NOMO-1 treated with DMSO at 0.1 percent for 48 hours (cell line): ENCODE measurements around the gene ABHD17B.
"Not testable (repeated sequence)": the region's sequence is repeated elsewhere in the genome, so short reads cannot be mapped to it uniquely, and the experiment has no call there.

Experiments
- DNase-seq: peaks from one replicate; lab custom pipeline; 2025; ENCODE audit not compliant: unreplicated experiment; lab: John Stamatoyannopoulos, UW

Gene ABHD17B

DNA sequence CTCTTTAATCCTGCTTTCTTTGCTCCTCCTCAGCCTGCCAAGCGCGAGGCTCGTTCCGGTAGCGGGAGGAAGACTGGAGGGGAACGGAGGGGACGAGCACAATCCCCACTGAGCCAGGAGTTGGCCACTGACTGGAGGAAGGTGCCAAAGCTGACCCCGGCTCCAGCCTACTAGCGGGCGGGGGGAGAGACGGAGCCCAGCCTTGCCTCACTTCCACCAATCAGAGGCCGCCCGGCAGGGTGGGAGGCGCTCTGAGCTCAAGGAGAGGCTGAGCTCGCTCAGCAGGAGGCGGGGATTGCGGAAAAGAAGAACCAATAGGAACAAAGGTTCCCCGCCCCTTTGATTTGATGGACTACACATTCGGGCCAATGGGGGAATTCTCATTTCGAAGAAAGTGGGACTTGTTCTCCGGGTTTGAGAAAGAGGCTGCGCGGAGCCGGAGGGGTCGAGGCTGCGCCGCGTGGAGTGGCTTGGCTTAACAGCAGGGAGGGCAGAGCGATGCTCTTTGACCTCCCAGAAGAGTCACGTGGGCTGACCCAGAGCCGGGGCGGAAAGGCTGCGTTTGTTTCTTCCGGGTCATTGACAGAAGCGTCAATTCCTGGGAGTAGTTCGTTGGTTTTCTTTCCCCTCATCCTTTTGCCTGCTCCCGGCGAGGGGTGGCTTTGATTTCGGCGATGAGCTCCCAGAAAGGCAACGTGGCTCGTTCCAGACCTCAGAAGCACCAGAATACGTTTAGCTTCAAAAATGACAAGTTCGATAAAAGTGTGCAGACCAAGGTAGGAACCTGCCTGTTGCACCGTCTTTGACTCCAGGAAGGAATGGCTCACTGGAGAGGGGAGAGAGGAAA, at the start of gene ABHD17B, which contains the start of gene C9orf85:
Gene ABHD17B (minus strand): TSS at position 133 of the 847 bp plus-strand sequence. CDS start 36,113 bp downstream, outside the sequence.
Gene C9orf85 (plus strand): TSS at position 579 of the 847 bp plus-strand sequence. CDS start 96 bp downstream, at position 675.
- DNase-seq: peak; percentile 98

DNA sequence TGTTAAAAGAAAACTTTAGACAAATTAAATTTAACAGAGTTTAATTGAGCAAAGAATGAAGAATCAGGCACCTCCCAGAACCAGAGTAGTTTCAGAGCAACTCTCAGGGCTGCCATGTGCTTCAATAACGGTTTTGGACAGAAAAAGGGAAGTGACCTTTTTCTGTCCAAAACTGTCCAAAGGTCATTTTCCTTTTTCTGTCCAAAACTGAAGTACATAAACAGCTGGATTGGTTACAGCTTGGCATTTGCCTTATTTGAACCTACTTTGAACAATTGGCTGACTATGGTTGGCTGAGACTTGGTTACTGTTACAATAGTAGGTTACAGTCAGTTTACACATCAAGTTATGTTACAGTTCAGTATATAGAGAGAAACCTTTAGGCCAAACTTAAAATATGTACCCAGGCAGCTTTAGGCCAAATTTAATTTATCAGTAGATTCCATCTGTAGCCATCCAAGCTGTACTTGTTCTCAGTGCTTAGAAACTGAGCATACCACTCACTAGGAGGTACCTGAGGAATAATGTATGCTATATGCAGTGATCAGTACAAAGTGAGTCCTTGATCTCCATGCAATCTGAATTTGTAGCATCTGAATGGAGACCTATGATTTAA, 44.4 kb upstream of the ABHD17B start:
- DNase-seq: peak; percentile 38

DNA sequence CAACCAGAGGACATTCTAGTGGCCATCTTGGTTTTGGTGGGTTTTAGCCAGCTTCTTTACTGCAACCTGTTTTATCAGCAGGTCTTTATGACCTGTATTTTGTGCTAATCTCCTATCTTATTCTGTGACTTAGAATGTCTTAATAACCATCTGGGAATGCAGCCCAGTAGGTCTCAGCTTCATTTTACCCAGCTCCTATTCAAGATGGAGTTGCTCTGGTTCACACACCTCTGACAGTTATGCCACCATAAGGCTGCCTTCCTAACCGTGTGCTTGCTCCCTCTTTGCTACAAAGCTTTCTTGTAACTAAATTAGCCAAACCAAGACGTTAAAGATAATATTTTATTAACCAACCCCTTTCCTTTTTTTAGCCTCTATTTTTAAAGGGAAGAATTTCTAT, 43.7 kb upstream of the ABHD17B start:
- not testable (repeated sequence) for DNase-seq

DNA sequence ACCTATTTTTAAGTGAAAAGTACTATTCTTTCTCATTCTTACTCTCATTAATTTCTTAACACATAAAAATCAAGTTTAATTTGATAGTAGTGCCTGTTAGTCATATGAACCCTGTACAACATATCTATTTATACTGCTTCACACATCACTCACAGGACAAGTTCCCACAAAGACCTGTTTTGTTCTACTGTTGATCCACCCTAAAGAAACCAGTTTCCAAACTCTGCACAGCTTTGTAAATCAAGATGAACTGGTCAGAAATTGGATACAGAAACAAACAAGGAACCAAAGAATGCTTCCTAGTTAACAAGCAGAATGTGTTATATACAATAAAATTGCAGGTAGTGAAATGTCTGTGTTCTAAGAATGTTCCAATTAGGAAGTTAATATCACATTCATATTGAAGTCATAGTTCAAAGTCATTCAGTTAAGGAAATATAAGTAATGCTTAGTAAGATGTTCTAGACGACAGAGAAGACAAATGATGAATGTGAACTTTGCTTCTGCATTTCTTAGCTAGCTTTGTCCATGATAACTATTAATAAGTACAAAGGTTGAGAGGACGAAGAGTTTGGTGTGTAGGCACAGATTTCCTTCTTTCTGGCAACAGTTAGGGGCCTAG, 33.9 kb upstream of the ABHD17B start:
- DNase-seq: no peak

DNA sequence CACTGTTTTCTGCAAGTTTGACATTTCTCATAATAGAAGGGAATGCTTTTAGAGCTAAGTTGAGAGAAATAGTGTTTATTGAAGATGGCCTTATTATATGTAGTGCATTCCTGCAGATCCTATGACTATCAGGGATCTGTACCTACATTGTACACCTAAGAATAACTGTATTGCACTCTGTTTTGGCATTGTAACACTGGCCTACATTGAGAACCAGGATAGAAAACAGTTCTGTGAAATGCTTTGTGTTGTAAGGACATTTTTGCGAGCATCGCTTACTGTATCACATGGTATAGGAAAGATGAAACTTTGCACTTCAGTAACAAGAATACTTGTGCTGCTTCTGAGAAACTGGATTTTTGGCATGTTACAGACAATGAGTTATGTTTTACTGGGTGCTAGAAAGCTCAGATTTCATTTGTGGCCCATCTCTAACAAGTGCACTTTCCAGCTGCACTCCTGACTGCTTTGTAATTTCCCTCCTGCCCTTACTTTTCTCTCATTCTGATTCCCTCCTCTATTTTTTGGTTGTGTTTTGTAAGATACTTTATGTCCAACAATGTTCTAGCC, 31.1 kb upstream of the ABHD17B start:
- DNase-seq: no peak

DNA sequence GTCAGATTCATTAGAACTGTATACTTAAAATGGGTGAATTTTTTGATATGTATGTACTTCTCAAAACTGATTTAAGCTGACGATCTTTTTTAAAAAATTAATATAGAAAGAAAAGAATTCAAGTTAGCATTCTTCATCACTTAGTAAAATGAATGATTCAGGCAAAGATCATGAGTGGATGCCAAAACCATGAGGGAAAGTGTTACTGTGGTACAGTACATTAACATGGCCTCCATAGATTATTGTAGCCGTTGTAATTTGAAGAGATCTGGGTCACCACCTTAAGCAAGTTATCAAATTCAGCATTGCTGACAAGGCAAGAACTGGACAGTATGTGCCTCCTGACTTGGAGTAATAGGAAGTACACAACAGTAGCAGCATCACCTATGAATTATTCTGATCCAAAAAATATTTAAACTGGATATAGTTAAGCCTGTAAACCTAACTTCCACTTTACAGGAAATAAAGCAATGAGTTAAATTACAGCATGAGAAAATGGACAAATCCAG, 30.1 kb upstream of the ABHD17B start:
- DNase-seq: no peak

DNA sequence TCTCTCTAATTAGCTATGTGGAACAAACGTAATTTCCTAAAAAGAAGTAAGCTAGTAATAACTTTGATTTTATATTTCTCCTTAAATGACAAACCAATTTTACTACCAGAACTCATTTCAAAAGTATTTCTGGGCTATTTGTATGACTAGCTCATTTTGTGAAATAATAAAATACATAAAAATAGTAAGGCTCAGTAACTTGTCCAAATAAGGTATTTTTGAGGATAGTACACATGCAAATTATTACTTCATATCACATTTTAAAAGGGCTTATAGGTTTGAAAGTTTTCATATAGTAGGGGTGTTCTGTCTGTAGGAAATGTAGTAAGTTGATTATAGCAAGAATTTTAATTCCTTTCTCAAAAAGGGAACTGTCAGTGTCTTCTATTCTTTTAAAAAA, 26.9 kb upstream of the ABHD17B start:
- DNase-seq: no peak

DNA sequence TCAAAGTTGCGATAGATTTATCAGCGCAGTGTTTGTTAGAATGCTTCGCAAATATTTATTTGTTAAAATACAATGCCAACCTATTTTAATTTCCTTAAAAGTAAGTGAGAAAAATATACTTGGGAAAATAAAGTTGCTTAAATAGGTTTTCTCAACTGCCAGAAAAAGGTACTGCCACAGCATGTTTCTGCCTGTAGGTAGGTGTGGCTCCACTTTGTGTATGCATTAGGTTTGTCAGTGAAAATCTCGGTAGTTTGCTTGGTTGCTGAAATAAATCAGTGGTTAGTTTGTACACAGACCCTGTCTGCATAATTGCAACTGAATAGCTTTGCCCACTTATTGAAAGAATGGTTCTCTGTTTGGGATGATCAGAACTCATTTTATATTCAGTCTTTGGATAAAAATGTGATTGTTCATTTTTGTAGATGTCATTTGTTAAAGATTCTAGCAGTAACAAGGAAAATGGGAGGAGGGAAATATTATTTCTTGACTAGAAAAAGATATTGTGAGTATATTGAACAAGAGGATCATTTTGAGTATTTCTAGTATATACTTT, 26.2 kb upstream of the ABHD17B start:
- DNase-seq: no peak

DNA sequence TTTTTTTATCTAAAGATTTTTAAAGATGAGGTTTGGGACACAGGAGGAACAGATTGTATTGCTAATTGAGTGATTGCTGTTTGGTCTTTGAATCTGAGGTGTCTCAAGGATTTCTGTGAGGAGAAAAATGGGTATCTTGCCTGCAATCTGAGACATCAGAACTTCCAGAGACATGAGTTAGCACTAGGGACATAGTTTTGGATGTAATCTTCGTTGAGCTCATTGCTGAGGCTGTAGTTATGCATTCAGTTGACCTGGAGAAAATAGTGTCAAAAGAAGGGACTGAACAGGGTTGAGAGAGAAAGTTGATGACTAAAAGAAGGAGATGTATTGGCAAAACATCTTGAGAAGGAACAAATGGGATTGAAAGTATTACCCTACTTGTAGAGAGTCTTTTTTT, 25.1 kb upstream of the ABHD17B start:
- no peak for DNase-seq

DNA sequence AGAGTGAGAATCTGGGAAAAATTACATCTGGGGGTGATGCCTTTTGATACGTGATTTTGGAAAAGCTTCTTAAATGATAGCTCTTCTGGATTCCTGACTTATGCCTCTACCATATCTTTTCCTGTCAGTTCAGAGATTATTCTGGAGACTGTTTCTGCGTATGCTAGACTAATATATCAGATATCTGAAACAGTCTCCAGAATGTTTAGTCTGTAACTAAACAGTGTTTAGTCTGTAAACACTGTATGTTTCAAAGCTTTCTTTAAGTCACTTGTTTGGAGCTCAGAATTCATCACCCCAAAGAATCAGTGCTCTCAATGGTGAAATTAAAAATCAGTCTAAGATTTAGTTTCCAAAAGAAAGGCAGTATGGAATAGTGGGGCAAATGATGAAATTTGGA, 20.2 kb upstream of the ABHD17B start:
- no peak for DNase-seq

DNA sequence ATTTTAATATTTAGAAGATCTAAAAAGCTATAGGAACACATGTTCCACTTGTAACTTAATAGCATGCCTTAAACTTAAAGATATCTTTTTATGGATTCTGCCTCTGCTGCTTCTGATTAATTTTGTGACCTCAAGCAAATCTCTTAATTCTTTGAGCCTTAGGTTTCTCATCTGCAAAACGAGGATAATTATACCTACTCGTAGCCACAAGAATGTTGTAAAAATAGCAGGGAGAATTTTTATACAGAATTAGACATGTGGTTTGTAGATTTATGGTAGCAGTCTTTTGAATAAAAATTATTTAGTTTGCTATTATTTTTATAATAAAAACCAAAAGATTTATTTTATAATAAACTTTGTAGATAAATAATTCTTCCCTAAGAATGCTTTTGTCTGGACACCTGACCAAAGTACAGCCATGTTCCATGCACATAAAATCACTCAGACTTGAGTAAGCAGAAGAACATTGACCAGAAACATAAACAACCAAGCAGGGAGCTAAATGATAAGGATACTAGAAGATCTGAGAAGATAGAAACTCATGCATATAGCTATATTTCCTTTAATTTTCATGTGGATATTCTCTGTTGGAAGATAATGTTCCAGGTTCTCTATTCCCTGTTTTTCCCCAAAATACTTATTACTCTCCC, 18.9 kb upstream of the ABHD17B start:
- no peak for DNase-seq

DNA sequence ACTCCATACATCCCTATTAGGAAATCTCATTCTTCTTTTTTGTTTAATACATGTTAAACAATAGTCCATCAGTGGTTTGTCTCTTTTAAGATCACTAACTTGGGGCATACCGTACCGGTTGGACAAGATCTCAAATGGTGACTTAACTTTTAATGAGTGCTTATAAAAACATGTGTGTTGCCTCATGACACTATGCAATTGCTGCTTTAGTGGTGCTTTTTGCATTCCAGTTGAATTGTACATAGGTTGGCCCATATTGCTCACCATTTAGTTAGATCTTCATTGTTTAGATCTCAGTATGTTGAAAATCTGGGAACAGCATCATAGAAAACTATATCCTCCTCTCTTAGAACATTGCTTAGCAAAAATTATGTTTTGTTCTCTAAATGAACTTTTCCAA, 18.2 kb upstream of the ABHD17B start:
- DNase-seq: no peak

DNA sequence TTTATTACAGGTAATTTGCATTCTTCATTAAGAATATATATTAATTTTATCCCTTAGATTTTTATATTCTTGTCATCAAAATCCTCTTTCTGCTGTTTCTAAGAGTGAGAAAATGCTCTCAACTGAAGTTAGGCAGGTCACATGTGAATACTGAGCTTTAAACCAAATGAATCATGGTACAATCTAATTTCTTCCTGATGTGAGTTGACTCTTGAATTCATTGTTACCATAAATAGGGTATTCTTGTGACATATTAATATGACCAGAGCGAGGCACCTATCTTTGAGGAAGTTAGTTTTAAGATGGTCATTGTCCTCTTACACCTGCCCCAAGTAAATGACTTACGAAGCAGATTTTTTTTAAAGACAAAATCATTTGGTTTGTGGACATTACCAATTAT, 17.8 kb upstream of the ABHD17B start:
- DNase-seq: no peak

DNA sequence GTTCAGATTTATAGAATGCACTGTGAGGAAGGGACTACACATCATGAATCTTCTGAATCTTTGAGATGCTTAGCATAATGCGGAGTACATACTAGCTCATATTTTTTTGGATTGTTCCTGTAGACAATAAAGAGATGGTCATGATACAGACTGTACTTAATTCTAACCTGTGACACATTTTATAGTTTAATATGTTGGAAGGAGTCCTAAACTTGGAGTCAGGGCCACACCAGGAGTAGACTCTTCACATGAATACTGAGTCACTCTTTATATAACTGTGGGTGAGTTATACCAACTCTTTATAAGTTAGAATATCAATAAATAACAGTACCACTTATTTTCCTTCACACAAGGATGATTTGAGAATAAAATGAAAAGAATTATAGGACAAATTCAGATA, 17.4 kb upstream of the ABHD17B start:
- no peak for DNase-seq

DNA sequence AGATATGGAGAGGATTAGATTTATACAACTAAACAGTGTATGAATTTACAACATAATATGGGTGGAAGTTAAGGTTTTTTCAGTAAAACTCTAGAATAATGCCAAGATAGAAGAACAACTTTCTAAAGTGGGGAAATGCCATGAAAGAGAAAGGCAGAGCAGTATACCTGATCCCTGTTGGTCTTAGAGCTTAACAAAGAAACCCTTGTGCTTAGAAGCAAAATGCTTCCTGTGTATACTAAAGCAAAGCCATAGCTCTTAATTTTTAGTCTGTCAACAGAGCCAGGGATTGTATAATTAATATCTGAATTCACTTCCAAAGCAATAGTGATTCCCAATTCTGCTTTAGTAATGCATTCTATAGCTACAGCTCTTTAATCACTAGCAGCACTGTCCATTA, 14.8 kb upstream of the ABHD17B start:
- DNase-seq: no peak

DNA sequence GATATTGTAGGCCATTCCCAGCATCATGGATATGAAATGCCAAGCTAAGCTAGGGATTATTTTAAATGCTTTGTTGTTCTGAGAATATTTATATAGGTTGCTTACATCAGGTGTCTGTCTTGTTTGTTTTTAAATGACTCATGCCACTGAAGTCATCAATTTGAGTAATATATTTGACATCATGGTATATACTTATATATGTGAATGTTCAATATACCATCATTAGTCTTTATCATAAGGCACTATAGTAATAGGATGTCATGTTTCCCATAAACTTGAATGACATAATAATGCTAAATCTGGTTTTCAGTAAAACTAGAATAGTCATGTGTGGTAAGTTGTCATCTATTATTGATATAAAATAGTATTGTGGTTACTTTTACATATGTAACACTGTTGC, 13.6 kb upstream of the ABHD17B start:
- no peak for DNase-seq

DNA sequence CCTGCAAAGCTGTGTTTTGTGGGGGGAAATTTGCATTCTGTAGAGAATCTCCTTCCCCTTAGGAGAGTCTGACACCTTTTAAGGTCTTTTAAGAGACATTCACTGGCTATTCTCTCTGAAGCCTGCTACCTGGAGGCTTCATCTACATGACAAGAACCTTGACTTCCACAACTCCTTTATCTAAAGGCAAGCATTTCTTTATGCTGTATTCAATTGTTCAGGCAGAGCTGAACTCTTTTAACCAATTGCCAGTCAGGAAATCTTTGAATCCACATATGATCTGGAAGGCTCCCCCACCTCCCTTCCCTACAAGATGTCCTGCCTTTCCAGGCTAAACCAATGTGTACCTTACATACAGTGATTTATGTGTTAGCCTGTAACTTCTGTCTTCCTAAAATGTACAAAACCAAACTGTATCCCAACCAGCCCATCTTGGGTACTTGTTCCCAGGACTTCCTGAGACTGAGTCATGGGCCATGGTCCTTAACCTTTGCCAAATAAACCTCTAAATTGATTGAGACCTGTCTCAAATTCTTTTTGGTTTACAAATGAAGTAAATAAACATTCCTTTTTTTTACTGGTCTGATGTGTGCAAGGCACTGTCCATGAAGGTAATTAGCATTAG, 10.3 kb upstream of the ABHD17B start:
- no peak for DNase-seq

DNA sequence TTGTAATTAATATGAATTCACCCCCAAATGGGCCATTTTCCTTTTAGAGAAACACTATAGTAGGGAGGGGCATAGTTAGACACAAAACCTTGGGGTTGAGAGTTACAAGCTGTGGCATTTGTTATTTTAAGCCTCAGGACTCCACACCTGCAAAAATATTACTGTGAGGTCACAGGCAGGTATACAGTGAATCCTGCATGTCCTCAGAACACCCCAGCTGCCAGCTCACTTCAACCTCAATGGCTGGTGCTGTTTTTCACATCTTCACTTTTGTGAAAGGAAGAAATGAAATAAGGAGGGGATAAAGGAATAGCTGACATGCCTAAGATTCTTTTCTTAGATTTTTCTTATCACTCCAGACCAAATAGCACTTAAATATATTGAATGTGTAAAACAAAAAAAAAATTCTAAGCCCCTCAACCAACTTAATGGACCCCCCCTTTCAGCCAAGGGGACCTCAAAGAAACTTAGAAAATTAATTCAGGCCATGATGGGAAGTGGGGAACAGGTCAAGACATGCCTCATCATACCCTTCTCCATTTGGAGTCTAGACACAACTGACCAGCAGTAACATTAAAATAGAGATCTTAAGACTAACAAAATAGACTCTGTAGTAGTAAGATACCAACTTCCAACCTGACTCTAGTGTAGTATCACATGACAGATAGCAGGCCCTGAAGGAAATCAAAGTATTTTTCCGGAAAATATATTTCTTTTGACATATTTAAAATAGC, 9.6 kb upstream of the ABHD17B start:
- no peak for DNase-seq

DNA sequence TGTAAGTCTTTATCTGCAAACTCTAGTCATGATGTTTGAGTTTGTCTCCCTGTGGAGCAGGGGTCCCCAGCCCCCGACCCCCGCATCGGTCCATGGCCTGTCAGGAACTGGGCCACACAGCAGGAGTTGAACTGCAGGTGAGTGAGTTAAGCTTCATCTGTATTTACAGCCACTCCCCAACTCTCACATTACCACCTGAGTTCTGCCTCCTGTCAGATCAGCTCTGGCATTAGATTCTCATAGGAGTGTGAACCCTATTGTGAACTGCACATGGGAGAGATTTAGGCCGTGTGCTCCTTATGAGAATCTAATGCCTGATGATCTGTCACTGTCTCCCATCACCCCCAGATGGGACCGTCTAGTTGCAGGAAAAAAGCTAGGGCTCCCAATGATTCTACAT, 7.4 kb upstream of the ABHD17B start:
- no peak for DNase-seq
